Ectodermal cell (in vitro differentiated cells): ENCODE data around the gene CACTIN.

Experiments used
- H3K27ac ChIP-seq: 2 replicates; pipeline ENCODE4 v1.7.0; 2013; ENCODE audit warnings: mild to moderate bottlenecking, low read depth, low read length; ENCODE audit not compliant: insufficient read depth, poor library complexity, severe bottlenecking
- H3K27me3 ChIP-seq: 2 replicates; pipeline ENCODE4 v1.7.0; 2013; ENCODE audit warnings: mild to moderate bottlenecking, low read length; ENCODE audit not compliant: insufficient read depth, control insufficient read depth, poor library complexity, severe bottlenecking
- H3K36me3 ChIP-seq: one replicate; pipeline ENCODE4 v1.7.0; 2013; ENCODE audit warnings: low read length; ENCODE audit not compliant: control insufficient read depth, insufficient read depth
- H3K4me1 ChIP-seq: one replicate; pipeline ENCODE4 v1.7.0; 2013; ENCODE audit warnings: low read length; ENCODE audit not compliant: control insufficient read depth, insufficient read depth
- H3K4me3 ChIP-seq: 2 replicates; pipeline ENCODE4 v1.7.0; 2013; ENCODE audit warnings: low read depth, low read length, control low read depth; ENCODE audit not compliant: insufficient read depth
- H3K9me3 ChIP-seq: 2 replicates; pipeline ENCODE4 v1.7.0; 2013; ENCODE audit warnings: mild to moderate bottlenecking, low read length, moderate library complexity; ENCODE audit not compliant: control insufficient read depth
- WGBS, 2 experiments: methylation state at CpG; one replicate each; pipeline ENCODE4 v1.1.7; 2013; ENCODE audit warnings: missing lambda C conversion rate in 2 of 2; 5-methylcytosine and 5-hydroxymethylcytosine counted together

Gene CACTIN

GRCh38 chr19:3645726-3646125, 19.1 kb upstream of the CACTIN start:
- Histone ChIP-seq H3K9me3 (no peaks in the 10 kb centered on the region), H3K27ac (no peak overlapping the region), H3K4me1 (no peaks in the 10 kb centered on the region), H3K36me3 (peaks cover 4% of the 10 kb centered on the region), H3K4me3 (no peak overlapping the region), H3K27me3 (no peaks in the 10 kb centered on the region)
- 92 to 93% methylated on average over 21 of the region's 21 CpGs for WGBS, 2 experiments

GRCh38 chr19:3645067-3645396, 18.4 kb upstream of the CACTIN start:
- peaks cover 4% of the 10 kb centered on the region for H3K36me3 ChIP-seq
- H3K27me3 ChIP-seq = no peaks in the 10 kb centered on the region
- H3K4me1 ChIP-seq = no peaks in the 10 kb centered on the region
- 96 to 97% methylated on average over 11 of the region's 11 CpGs for WGBS, 2 experiments
- no peak overlapping the region for H3K4me3 ChIP-seq
- no peak overlapping the region for H3K27ac ChIP-seq
- H3K9me3 ChIP-seq = no peaks in the 10 kb centered on the region

- Histone ChIP-seq H3K36me3 (peaks cover 7% of the 10 kb centered on the region), H3K27ac (no peak overlapping the region), H3K9me3 (no peaks in the 10 kb centered on the region), H3K27me3 (no peaks in the 10 kb centered on the region), H3K4me1 (no peaks in the 10 kb centered on the region), H3K4me3 (no peak overlapping the region)
- 94 to 95% methylated on average over 19 of the region's 19 CpGs for WGBS, 2 experiments
Measured at GRCh38 chr19:3644351-3645066, 17.9 kb upstream of the CACTIN start.

DNA sequence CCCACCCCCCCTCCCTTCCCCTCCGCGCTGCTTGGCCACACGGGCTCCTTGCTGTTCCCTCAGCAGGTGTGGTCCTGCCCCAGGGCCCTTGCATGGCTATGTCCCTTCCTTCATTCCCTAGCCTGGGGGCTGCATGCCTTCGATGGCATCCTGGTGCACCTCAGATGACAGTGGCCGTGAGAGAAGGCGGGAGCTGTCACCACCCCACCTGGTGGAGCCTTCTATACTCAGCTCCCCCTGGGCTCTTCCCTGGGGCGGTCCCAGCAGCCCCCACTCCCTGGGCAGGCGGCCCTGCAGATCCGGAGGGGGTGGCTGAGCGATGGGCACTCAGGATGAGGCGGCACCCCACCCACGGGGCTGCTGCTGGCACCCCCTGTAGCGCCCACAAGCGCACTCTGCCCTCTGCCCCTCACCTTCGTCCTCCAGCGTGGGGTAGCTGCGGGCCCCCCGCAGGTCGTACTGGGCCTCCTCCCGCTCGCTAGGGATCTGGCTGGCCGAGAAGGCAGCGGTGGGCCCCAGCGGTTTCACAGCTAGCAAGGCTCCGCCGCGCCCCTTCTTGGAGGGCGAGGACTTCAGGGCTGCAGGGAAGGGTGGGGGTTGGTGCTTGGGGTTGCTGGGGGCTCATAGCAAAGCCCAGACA, 17.2 kb upstream of the CACTIN start:
- no peaks in the 10 kb centered on the region for H3K9me3 ChIP-seq
- H3K4me1 ChIP-seq = no peaks in the 10 kb centered on the region
- no peak overlapping the region for H3K27ac ChIP-seq
- no peaks in the 10 kb centered on the region for H3K27me3 ChIP-seq
- WGBS, 2 experiments = 88 to 91% methylated on average over 28 of the region's 28 CpGs
- H3K36me3 ChIP-seq = peaks cover 11% of the 10 kb centered on the region
- no peak overlapping the region for H3K4me3 ChIP-seq

DNA sequence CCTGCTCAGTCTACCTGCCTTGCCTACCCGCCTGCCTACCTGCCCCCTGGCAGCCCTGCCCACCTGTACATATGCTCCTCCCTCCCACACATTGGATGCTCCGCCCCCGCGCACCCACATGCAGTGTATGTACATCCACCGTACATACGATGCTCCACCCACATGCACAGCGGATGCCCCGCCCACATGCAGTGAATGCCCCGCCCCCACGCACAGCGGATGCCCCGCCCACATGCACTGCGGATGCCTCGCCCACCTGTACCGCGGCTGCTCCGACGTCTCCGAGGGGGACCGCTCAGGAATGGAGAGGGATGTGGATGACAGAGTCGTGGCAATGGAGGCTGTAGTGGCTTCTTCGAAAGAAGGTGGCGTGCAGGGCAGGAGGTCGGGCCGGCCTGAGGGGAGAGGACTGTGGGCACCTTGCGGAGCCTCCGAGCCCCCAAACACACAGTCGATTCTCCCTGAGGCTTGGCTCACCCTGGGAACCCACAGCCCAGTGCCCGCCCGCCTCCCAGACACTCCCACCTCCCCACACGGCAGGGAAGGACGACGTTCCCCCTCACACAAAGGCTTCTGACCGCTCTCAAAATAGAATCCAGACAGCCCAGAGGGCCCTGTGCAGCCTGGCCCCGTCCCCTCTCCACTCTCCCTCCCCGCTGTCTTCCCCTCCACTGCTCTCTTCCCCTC, 16.5 kb upstream of the CACTIN start:
- Histone ChIP-seq H3K27me3 (no peaks in the 10 kb centered on the region), H3K4me3 (no peak overlapping the region), H3K27ac (no peak overlapping the region), H3K4me1 (no peaks in the 10 kb centered on the region), H3K36me3 (peaks cover 11% of the 10 kb centered on the region), H3K9me3 (no peaks in the 10 kb centered on the region)
- 86 to 90% methylated on average over 36 of the region's 36 CpGs for WGBS, 2 experiments

GRCh38 chr19:3642296-3642695, 15.7 kb upstream of the CACTIN start:
- no peak overlapping the region for H3K27ac ChIP-seq
- H3K4me1 ChIP-seq = no peaks in the 10 kb centered on the region
- H3K4me3 ChIP-seq = no peak overlapping the region
- H3K9me3 ChIP-seq = no peaks in the 10 kb centered on the region
- H3K27me3 ChIP-seq = no peaks in the 10 kb centered on the region
- 93 to 97% methylated on average over 17 of the region's 17 CpGs for whole genome bisulfite sequencing, 2 experiments
- H3K36me3 ChIP-seq = peaks cover 11% of the 10 kb centered on the region

DNA sequence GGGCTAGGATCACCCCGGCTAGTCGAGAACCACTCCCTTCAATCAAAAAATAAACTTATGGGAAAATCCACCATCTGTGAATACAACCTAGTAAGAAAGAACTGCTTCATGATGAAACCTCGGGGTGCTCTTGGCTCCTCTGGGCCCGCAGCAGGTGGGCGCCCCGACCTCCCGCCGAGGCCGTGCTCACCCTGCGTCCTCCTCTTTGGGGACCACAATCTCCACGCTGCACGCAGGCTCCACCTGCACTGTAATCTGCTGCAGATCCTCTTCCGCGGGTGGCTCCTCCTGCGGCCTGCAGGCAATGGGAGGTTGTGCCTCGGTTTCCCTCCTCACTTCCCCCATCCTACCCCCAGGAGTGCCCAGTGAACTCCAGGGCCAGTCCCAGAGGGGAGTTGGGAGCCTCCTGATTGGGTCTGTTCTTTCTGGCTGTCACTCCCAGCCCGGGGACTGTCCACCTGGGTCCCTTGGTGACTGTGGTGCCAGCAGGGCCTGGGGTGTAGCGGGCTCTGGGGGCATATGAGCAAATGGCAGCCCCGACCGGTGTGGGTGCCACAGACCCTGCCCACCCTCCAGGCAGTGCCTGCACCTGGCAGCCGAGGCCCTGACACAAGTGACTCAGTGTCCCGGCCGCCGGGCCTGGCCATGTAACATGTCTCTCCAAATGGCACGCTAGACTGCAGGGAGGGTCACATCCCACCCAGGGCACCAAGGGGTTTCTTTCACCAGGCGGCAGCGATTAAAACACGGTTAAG, 15.1 kb upstream of the CACTIN start:
- Histone ChIP-seq H3K36me3 (peaks cover 11% of the 10 kb centered on the region), H3K27ac (no peak overlapping the region), H3K4me1 (no peaks in the 10 kb centered on the region), H3K27me3 (no peaks in the 10 kb centered on the region), H3K4me3 (no peak overlapping the region), H3K9me3 (no peaks in the 10 kb centered on the region)
- WGBS, 2 experiments = 93 to 94% methylated on average over 28 of the region's 28 CpGs

- Histone ChIP-seq H3K4me1 (no peaks in the 10 kb centered on the region), H3K9me3 (no peaks in the 10 kb centered on the region), H3K36me3 (peaks cover 11% of the 10 kb centered on the region), H3K27ac (no peak overlapping the region), H3K27me3 (no peaks in the 10 kb centered on the region), H3K4me3 (no peak overlapping the region)
- WGBS, 2 experiments = 94 to 95% methylated on average over 13 of the region's 13 CpGs
Measured at GRCh38 chr19:3639479-3639878, 12.9 kb upstream of the CACTIN start.

- Histone ChIP-seq H3K36me3 (peaks cover 11% of the 10 kb centered on the region), H3K27ac (no peak overlapping the region), H3K9me3 (no peaks in the 10 kb centered on the region), H3K27me3 (no peaks in the 10 kb centered on the region), H3K4me3 (no peak overlapping the region), H3K4me1 (no peaks in the 10 kb centered on the region)
- WGBS, 2 experiments = 96 to 97% methylated on average over 55 of the region's 55 CpGs
Measured at GRCh38 chr19:3638208-3639193, 11.9 kb upstream of the CACTIN start.
